NOMO-1 treated with dmso at 0.1 percent for 144 hours (cell line): ENCODE data around the gene SLC22A15.

ENCODE experiments used
- DNase-seq: peaks from one replicate; lab custom pipeline; 2025; ENCODE audit not compliant: unreplicated experiment; lab: John Stamatoyannopoulos, UW

Gene SLC22A15

GRCh38 chr1:116099379-116099778, 123.1 kb downstream of the SLC22A15 start:
- no peak for DNase-seq

GRCh38 chr1:116099919-116100318, 123.6 kb downstream of the SLC22A15 start:
- no peak for DNase-seq

GRCh38 chr1:116104667-116105066, 128.4 kb downstream of the SLC22A15 start:
- DNase-seq = no peak

- no peak for DNase-seq
Measured at GRCh38 chr1:116105996-116106395, 129.7 kb downstream of the SLC22A15 start.

- DNase-seq = no peak
Measured at GRCh38 chr1:116106646-116107045, 130.3 kb downstream of the SLC22A15 start.

- no peak for DNase-seq
Measured at GRCh38 chr1:116107371-116107770, 131.1 kb downstream of the SLC22A15 start.

GRCh38 chr1:116110567-116111523, 134.5 kb downstream of the SLC22A15 start, which contains the start of gene MAB21L3:
Gene MAB21L3, plus strand, starts transcription at chr1:116111399. Its CDS starts 1,217 bp downstream, at chr1:116112616.
- DNase-seq = no peak

GRCh38 chr1:116111524-116112021, 135.3 kb downstream of the SLC22A15 start:
- DNase-seq = no peak

GRCh38 chr1:116112388-116113140, 136.3 kb downstream of the SLC22A15 start:
- DNase-seq = no peak

GRCh38 chr1:116113615-116114014, 137.3 kb downstream of the SLC22A15 start:
- DNase-seq = no peak

- DNase-seq = no peak
Measured at GRCh38 chr1:116115476-116116439, 139.4 kb downstream of the SLC22A15 start.

GRCh38 chr1:116118471-116118870, 142.2 kb downstream of the SLC22A15 start:
- DNase-seq = no peak
